NT2/D1 (cell line): ENCODE measurements around the gene DHRS1.

ENCODE experiments used
- DNase-seq: peaks from one replicate; pipeline ENCODE4 v3.0.0-alpha.2; 2011; ENCODE audit warnings: low read depth, low spot score
- H3K27me3 ChIP-seq: 2 replicates; pipeline ENCODE4 v1.6.0; 2011; ENCODE audit warnings: mild to moderate bottlenecking; ENCODE audit not compliant: insufficient read length, insufficient read depth
- H3K36me3 ChIP-seq: 2 replicates; pipeline ENCODE4 v1.6.1; 2011; ENCODE audit warnings: mild to moderate bottlenecking, low read length, mixed read lengths; ENCODE audit not compliant: insufficient read depth, insufficient read length
- H3K4me1 ChIP-seq: 2 replicates; pipeline ENCODE4 v1.5.1; 2011; ENCODE audit not compliant: insufficient read depth, insufficient read length
- H3K4me3 ChIP-seq: 2 replicates; pipeline ENCODE4 v1.5.1; 2011; ENCODE audit warnings: low read depth; ENCODE audit not compliant: insufficient read length
- H3K9ac ChIP-seq: 2 replicates; pipeline ENCODE4 v1.6.0; 2011; ENCODE audit warnings: low read depth; ENCODE audit not compliant: insufficient read length
- H3K9me3 ChIP-seq: 2 replicates; pipeline ENCODE4 v1.5.1; 2011; ENCODE audit warnings: mild to moderate bottlenecking, low read length; ENCODE audit not compliant: insufficient read depth
- SUZ12 ChIP-seq: IDR thresholded peaks from 2 replicates; pipeline ENCODE4 v1.6.1; 2011; ENCODE audit not compliant: insufficient read length, insufficient read depth; ENCODE audit errors: extremely low read depth
- YY1 ChIP-seq: IDR thresholded peaks from 2 replicates; pipeline ENCODE4 v1.6.1; 2011; ENCODE audit not compliant: insufficient read length, insufficient read depth
- ZNF274 ChIP-seq: IDR thresholded peaks from 2 replicates; pipeline ENCODE4 v1.6.1; 2011; ENCODE audit warnings: mild to moderate bottlenecking, low read depth, low read length

Gene DHRS1

GRCh38 chr14:24316597-24316950, 17.0 kb upstream of the DHRS1 start:
- Histone ChIP-seq H3K4me3 (no peak overlapping the region), H3K9me3 (no peaks in the 10 kb centered on the region), H3K27me3 (no peaks in the 10 kb centered on the region), H3K9ac (no peak overlapping the region), H3K36me3 (peaks cover 29% of the 10 kb centered on the region), H3K4me1 (no peaks in the 10 kb centered on the region)
- DNase-seq: no peak
- TF ChIP-seq SUZ12 (no peak), YY1 (no peak), ZNF274 (no peak)

GRCh38 chr14:24315807-24316596, 16.4 kb upstream of the DHRS1 start:
- no peak for DNase-seq
- Histone ChIP-seq H3K4me3 (no peak overlapping the region), H3K9me3 (no peaks in the 10 kb centered on the region), H3K4me1 (no peaks in the 10 kb centered on the region), H3K27me3 (no peaks in the 10 kb centered on the region), H3K36me3 (peaks cover 35% of the 10 kb centered on the region), H3K9ac (no peak overlapping the region)
- no peak for TF ChIP-seq SUZ12
- TF ChIP-seq YY1: no peak
- no peak for TF ChIP-seq ZNF274

- Histone ChIP-seq H3K9me3 (no peaks in the 10 kb centered on the region), H3K36me3 (peaks cover 42% of the 10 kb centered on the region), H3K27me3 (no peaks in the 10 kb centered on the region), H3K9ac (no peak overlapping the region), H3K4me1 (no peaks in the 10 kb centered on the region), H3K4me3 (no peak overlapping the region)
- TF ChIP-seq YY1 (no peak), SUZ12 (no peak), ZNF274 (no peak)
- no peak for DNase-seq
Observed at GRCh38 chr14:24315243-24315806, 15.7 kb upstream of the DHRS1 start.

- no peak for TF ChIP-seq SUZ12
- TF ChIP-seq ZNF274: no peak
- TF ChIP-seq YY1: no peak
- H3K4me3 ChIP-seq: no peak overlapping the region
- H3K27me3 ChIP-seq: no peaks in the 10 kb centered on the region
- H3K9me3 ChIP-seq: no peaks in the 10 kb centered on the region
- no peak overlapping the region for H3K9ac ChIP-seq
- H3K4me1 ChIP-seq: no peaks in the 10 kb centered on the region
- no peak for DNase-seq
- H3K36me3 ChIP-seq: peaks cover 49% of the 10 kb centered on the region
Observed at GRCh38 chr14:24314377-24315193, 15.0 kb upstream of the DHRS1 start.

- Histone ChIP-seq H3K4me1 (no peaks in the 10 kb centered on the region), H3K27me3 (no peaks in the 10 kb centered on the region), H3K36me3 (peaks cover 55% of the 10 kb centered on the region), H3K9ac (no peak overlapping the region), H3K9me3 (no peaks in the 10 kb centered on the region), H3K4me3 (no peak overlapping the region)
- TF ChIP-seq YY1 (no peak), SUZ12 (no peak), ZNF274 (no peak)
- DNase-seq: no peak
Observed at GRCh38 chr14:24313913-24314312, 14.3 kb upstream of the DHRS1 start.

GRCh38 chr14:24312736-24313507, 13.3 kb upstream of the DHRS1 start:
- Histone ChIP-seq H3K36me3 (peaks cover 63% of the 10 kb centered on the region), H3K9ac (no peak overlapping the region), H3K9me3 (no peaks in the 10 kb centered on the region), H3K27me3 (no peaks in the 10 kb centered on the region), H3K4me3 (no peak overlapping the region), H3K4me1 (peaks cover 4% of the 10 kb centered on the region)
- DNase-seq: no peak
- TF ChIP-seq ZNF274 (no peak), YY1 (no peak), SUZ12 (no peak)
